Suprapubic skin (tissue), 3 donors: ENCODE measurements around the gene PIGO.

Experiments
- CTCF ChIP-seq, 2 donors: fragments of 200-600 bp in 1 of 2; fragments of 450-650 bp in 1 of 2; sonication (generic) in 1 of 2; IDR thresholded peaks; one replicate each; pipeline ENCODE4 v1.5.1; 2016 to 2019; ENCODE audit warnings: antibody characterized with exemption in 2 of 2, mild to moderate bottlenecking in 1 of 2, moderate library complexity in 1 of 2
- EP300 ChIP-seq: sonication (generic); formaldehyde crosslinking; IDR thresholded peaks from one replicate; pipeline ENCODE4 v1.6.1; 2017; ENCODE audit warnings: antibody characterized with exemption
- POLR2A ChIP-seq, 2 donors: fragments of 450-650 bp; IDR thresholded peaks; one replicate each; pipeline ENCODE4 v1.6.1; 2017; ENCODE audit warnings: antibody characterized with exemption in 2 of 2, mild to moderate bottlenecking in 2 of 2, moderate library complexity in 2 of 2

GRCh38 chr9:35097573-35097972 lies 1.2 kb upstream of the PIGO start:
- no peak for TF ChIP-seq EP300
- TF ChIP-seq CTCF (IDR thresholded peaks at IDR 0.05): no peak
- TF ChIP-seq POLR2A (IDR thresholded peaks at IDR 0.05): no peak
